Natural killer cell (primary cell): ENCODE results near the gene STK32B. TPM values are rescaled to one million over a fixed set of nuclear protein-coding genes. Genes with fewer than 3 reads are reported as not detected.

Source experiments
- ATAC-seq, 3 donors: fragments of 150-1000 bp in 2 of 3; fragments of 200-7000 bp in 1 of 3; cut with Tn5 transposase; 1 replicate in 1 of 3; 2 replicates in 2 of 3; pipeline ENCODE4 v1.10.0; 2021; ENCODE audit warnings: mild to moderate bottlenecking in 2 of 3, moderate library complexity in 2 of 3
- DNase-seq, 2 donors: peaks; one replicate each; pipeline versions ENCODE4 v3.0.0 to v3.0.0-alpha.2; 2013 to 2021; ENCODE audit warnings: mixed read lengths in 1 of 2
- H3K27ac ChIP-seq: one replicate; pipeline ENCODE4 v1.5.1; 2013; ENCODE audit warnings: mild to moderate bottlenecking, low read length
- H3K27me3 ChIP-seq: one replicate; pipeline ENCODE4 v1.6.1; 2013; ENCODE audit warnings: low read length; ENCODE audit not compliant: control insufficient read depth, insufficient read depth
- H3K36me3 ChIP-seq: one replicate; pipeline ENCODE4 v1.6.1; 2013; ENCODE audit warnings: low read length; ENCODE audit not compliant: control insufficient read depth, insufficient read depth
- H3K4me1 ChIP-seq: one replicate; pipeline ENCODE4 v1.6.1; 2013; ENCODE audit warnings: low read length; ENCODE audit not compliant: control insufficient read depth, insufficient read depth
- H3K4me3 ChIP-seq: one replicate; pipeline ENCODE4 v1.5.1; 2013; ENCODE audit warnings: low read length
- H3K9me3 ChIP-seq: one replicate; pipeline ENCODE4 v1.6.1; 2013; ENCODE audit warnings: low read length; ENCODE audit not compliant: control insufficient read depth, insufficient read depth
- H3K27ac Mint-ChIP-seq, 2 donors: one replicate each; pipeline ENCODE4 v1.8.0; 2022; ENCODE audit warnings: mild to moderate bottlenecking in 2 of 2, mixed read lengths in 2 of 2, moderate library complexity in 1 of 2
- H3K27me3 Mint-ChIP-seq, 2 donors: one replicate each; pipeline ENCODE4 v1.8.0; 2022; ENCODE audit warnings: low read depth in 2 of 2, mixed read lengths in 2 of 2
- H3K36me3 Mint-ChIP-seq: one replicate; pipeline ENCODE4 v1.8.0; 2022; ENCODE audit warnings: mixed read lengths
- H3K4me1 Mint-ChIP-seq, 2 donors: one replicate each; pipeline ENCODE4 v1.8.0; 2022; ENCODE audit warnings: mixed read lengths in 2 of 2
- H3K4me3 Mint-ChIP-seq: one replicate; pipeline ENCODE4 v1.8.0; 2022; ENCODE audit warnings: mild to moderate bottlenecking, moderate library complexity, mixed read lengths
- H3K9me3 Mint-ChIP-seq, 2 donors: one replicate each; pipeline ENCODE4 v1.8.0; 2022; ENCODE audit warnings: mixed read lengths in 2 of 2
- CTCF ChIP-seq: fragments of 200-600 bp; IDR thresholded peaks from one replicate; pipeline ENCODE4 v1.8.0; 2022; ENCODE audit warnings: antibody characterized with exemption
- WGBS: methylation state at CpG from one replicate; pipeline ENCODE4 v1.1.7; 2013; ENCODE audit warnings: missing lambda C conversion rate; ENCODE audit not compliant: insufficient coverage; 5-methylcytosine and 5-hydroxymethylcytosine counted together
- intact Hi-C: fragments of 100-400 bp; cut with micrococcal nuclease; formaldehyde crosslinking; loops from one replicate; pipeline ENCODE4 v1.14.2; 2022
- total RNA-seq, 4 donors: library from RNA; stranded (reverse); fragments of 120-200 nt in 1 of 4; gene quantifications; one replicate each; pipeline versions ENCODE4 v1.2.3 to v1.2.4, GENCODE V29; 2013 to 2022

STK32B gene
- total RNA-seq, 3 donors from 2014 or later (not counting 1 experiment from before 2014, with no cell fraction given) = 0.32 to 0.33 TPM; not detected in 1

GRCh38 chr4:5086535-5086934 is 35.3 kb downstream of the STK32B start:
- H3K9me3 ChIP-seq = peaks cover 9% of the 10 kb centered on the region
- H3K36me3 Mint-ChIP-seq = peaks cover 20% of the 10 kb centered on the region
- peaks cover 4 to 5% of the 10 kb centered on the region in 2 donors for H3K9me3 Mint-ChIP-seq
- H3K27me3 ChIP-seq = no peaks in the 10 kb centered on the region
- no peak for TF ChIP-seq CTCF
- H3K27ac Mint-ChIP-seq = no peak overlapping the region
- no peak overlapping the region for H3K27ac ChIP-seq
- ATAC-seq (no peak), DNase-seq (no peak)
- H3K4me3 ChIP-seq = no peak overlapping the region
- no peak overlapping the region for H3K4me3 Mint-ChIP-seq
- no peaks in the 10 kb centered on the region for H3K4me1 Mint-ChIP-seq
- H3K27me3 Mint-ChIP-seq = peaks cover 2 to 19% of the 10 kb centered on the region in 2 donors
- intact Hi-C loops = no loop called here
- no peaks in the 10 kb centered on the region for H3K4me1 ChIP-seq
- no peaks in the 10 kb centered on the region for H3K36me3 ChIP-seq
- WGBS = 83% methylated on average over 1 of the region's 1 CpG

- Histone ChIP-seq H3K27me3 (no peaks in the 10 kb centered on the region), H3K9me3 (no peaks in the 10 kb centered on the region), H3K36me3 (no peaks in the 10 kb centered on the region), H3K4me3 (no peak overlapping the region), H3K4me1 (no peaks in the 10 kb centered on the region), H3K27ac (no peak overlapping the region)
- Mint-ChIP-seq H3K9me3 (no peaks in the 10 kb centered on the region), H3K4me3 (no peak overlapping the region), H3K27ac (no peak overlapping the region), H3K27me3 (peaks cover 9 to 13% of the 10 kb centered on the region in 2 donors), H3K4me1 (no peaks in the 10 kb centered on the region), H3K36me3 (no peaks in the 10 kb centered on the region)
- WGBS = 82% methylated on average over 8 of the region's 8 CpGs
- ATAC-seq = no peak
- intact Hi-C loops = no loop called here
- DNase-seq = no peak
- TF ChIP-seq CTCF = no peak
Observed at GRCh38 chr4:5096261-5096660, 45.0 kb downstream of the STK32B start.

- no peaks in the 10 kb centered on the region for H3K9me3 Mint-ChIP-seq
- no peak for TF ChIP-seq CTCF
- no peak overlapping the region for H3K27ac Mint-ChIP-seq
- WGBS = 46% methylated on average over 1 of the region's 1 CpG
- Histone ChIP-seq H3K9me3 (no peaks in the 10 kb centered on the region), H3K36me3 (no peaks in the 10 kb centered on the region), H3K27ac (no peak overlapping the region), H3K4me3 (no peak overlapping the region), H3K4me1 (no peaks in the 10 kb centered on the region), H3K27me3 (no peaks in the 10 kb centered on the region)
- ATAC-seq = no peak
- DNase-seq = no peak
- H3K27me3 Mint-ChIP-seq = peaks cover 4 to 13% of the 10 kb centered on the region in 2 donors
- H3K4me1 Mint-ChIP-seq = no peaks in the 10 kb centered on the region
- intact Hi-C loops = no loop called here
- H3K4me3 Mint-ChIP-seq = no peak overlapping the region
- no peaks in the 10 kb centered on the region for H3K36me3 Mint-ChIP-seq
Observed at GRCh38 chr4:5098176-5098575, 46.9 kb downstream of the STK32B start.

- Mint-ChIP-seq H3K27me3 (peaks cover 9 to 16% of the 10 kb centered on the region in 2 donors), H3K9me3 (no peaks in the 10 kb centered on the region), H3K27ac (no peak overlapping the region), H3K4me1 (no peaks in the 10 kb centered on the region), H3K4me3 (no peak overlapping the region), H3K36me3 (no peaks in the 10 kb centered on the region)
- no peak for DNase-seq
- Histone ChIP-seq H3K27ac (no peak overlapping the region), H3K4me1 (no peaks in the 10 kb centered on the region), H3K4me3 (no peak overlapping the region), H3K36me3 (no peaks in the 10 kb centered on the region), H3K9me3 (no peaks in the 10 kb centered on the region), H3K27me3 (no peaks in the 10 kb centered on the region)
- no peak for ATAC-seq
- intact Hi-C loops = no loop called here
- no peak for TF ChIP-seq CTCF
Observed at GRCh38 chr4:5100336-5100735, 49.1 kb downstream of the STK32B start.
